Activated CD8-positive, alpha-beta T cell treated with anti-CD3 and anti-CD28 coated beads for 36 hours (primary cell): ENCODE measurements around the gene TNPO2. TPM values are rescaled to one million over a fixed set of nuclear protein-coding genes. Genes with fewer than 3 reads are reported as not detected.

Experiments
- ATAC-seq: fragments of 200-7000 bp; cut with Tn5 transposase; one replicate; pipeline ENCODE4 v1.10.0; 2021; ENCODE audit warnings: mild to moderate bottlenecking, moderate library complexity
- CTCF ChIA-PET: fragments of 350-600 bp; sonication (Branson Sonifier 250); formaldehyde crosslinking; loops from one replicate; lab custom pipeline; 2021; ENCODE audit warnings: antibody characterized with exemption; lab: Charles Lee
- POLR2A ChIA-PET: fragments of 350-600 bp; sonication (Branson Sonifier 250); formaldehyde crosslinking; loops from one replicate; lab custom pipeline; 2021; ENCODE audit warnings: antibody characterized with exemption; lab: Charles Lee
- DNase-seq: peaks from one replicate; pipeline ENCODE4 v3.0.0-alpha.2; 2020
- H3K27ac Mint-ChIP-seq: one replicate; pipeline ENCODE4 v1.8.0; 2021; ENCODE audit warnings: mild to moderate bottlenecking, mixed read lengths
- H3K27me3 Mint-ChIP-seq: one replicate; pipeline ENCODE4 v1.8.0; 2021; ENCODE audit warnings: mixed read lengths
- H3K36me3 Mint-ChIP-seq: one replicate; pipeline ENCODE4 v1.8.0; 2021; ENCODE audit warnings: low read depth, mixed read lengths
- H3K4me1 Mint-ChIP-seq: one replicate; pipeline ENCODE4 v1.8.0; 2021; ENCODE audit warnings: low read depth, mixed read lengths
- H3K4me3 Mint-ChIP-seq: one replicate; pipeline ENCODE4 v1.8.0; 2021; ENCODE audit warnings: mild to moderate bottlenecking, moderate library complexity, mixed read lengths
- H3K9me3 Mint-ChIP-seq: one replicate; pipeline ENCODE4 v1.8.0; 2021; ENCODE audit warnings: mixed read lengths
- CTCF ChIP-seq: fragments of 200-600 bp; IDR thresholded peaks from one replicate; pipeline ENCODE4 v1.8.0; 2022; ENCODE audit warnings: antibody characterized with exemption, mild to moderate bottlenecking
- intact Hi-C: fragments of 100-400 bp; cut with micrococcal nuclease; formaldehyde crosslinking; loops from one replicate; pipeline ENCODE4 v1.10.0; 2022
- total RNA-seq, 2 experiments: library from RNA; stranded (reverse); gene quantifications; one replicate each; pipeline ENCODE4 v1.2.3, GENCODE V29; 2021

Gene TNPO2
- total RNA-seq, 2 experiments from 2014 or later: 90.7 to 94.5 TPM

- ChIA-PET POLR2A (interaction anchor here (2.4 to 5.3 kb wide), 3 partner anchors 9 to 18 kb away, joined by 14 to 38 read pairs (median 35); partner anchors contain the start of genes DHPS and GNG14), CTCF (interaction anchor here (0.7 kb wide), 1 partner anchor 153 kb away, joined by 3 read pairs; no protein-coding TSS in a partner anchor)
- intact Hi-C loops: no loop called here
- Mint-ChIP-seq H3K4me3 (peak overlapping the region; percentile 79), H3K9me3 (no peaks in the 10 kb centered on the region), H3K27me3 (no peaks in the 10 kb centered on the region), H3K27ac (no peak overlapping the region), H3K36me3 (peaks cover 9% of the 10 kb centered on the region), H3K4me1 (peaks cover 13% of the 10 kb centered on the region)
- no peak for TF ChIP-seq CTCF
- DNase-seq: no peak
- ATAC-seq: no peak
These were observed 29.1 kb downstream of the TNPO2 start for GRCh38 chr19:12694641-12695040.

DNA sequence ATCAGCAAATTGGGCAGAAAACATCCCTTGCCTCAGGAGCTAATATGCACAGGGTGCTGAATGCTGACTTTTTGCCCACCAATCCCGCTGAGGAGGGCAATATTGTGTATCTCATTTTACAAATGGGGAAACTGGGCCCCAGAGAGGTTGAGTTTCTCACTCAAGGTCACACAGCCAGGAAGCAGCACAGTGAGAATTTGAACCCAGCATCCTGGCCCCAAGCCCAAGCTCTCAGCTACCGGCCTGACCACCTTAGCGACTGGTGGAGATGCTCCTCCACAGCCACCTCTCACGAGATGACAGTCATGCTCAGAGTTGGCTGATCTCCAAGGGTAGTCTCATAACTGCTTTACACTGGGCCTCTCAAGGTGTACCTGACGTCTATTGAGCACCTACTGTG, 30.8 kb downstream of the TNPO2 start:
- Mint-ChIP-seq H3K4me1 (peaks cover 8% of the 10 kb centered on the region), H3K4me3 (no peak overlapping the region), H3K27me3 (no peaks in the 10 kb centered on the region), H3K27ac (no peak overlapping the region), H3K36me3 (peaks cover 7% of the 10 kb centered on the region), H3K9me3 (no peaks in the 10 kb centered on the region)
- no peak for DNase-seq
- no peak for ATAC-seq
- ChIA-PET CTCF (interaction anchor here (1.7 kb wide), 1 partner anchor 16 kb away, joined by 5 read pairs; no protein-coding TSS in a partner anchor), POLR2A (no interaction called here)
- intact Hi-C loops: no loop called here
- no peak for TF ChIP-seq CTCF

- Mint-ChIP-seq H3K4me1 (no peaks in the 10 kb centered on the region), H3K9me3 (no peaks in the 10 kb centered on the region), H3K4me3 (no peak overlapping the region), H3K27me3 (no peaks in the 10 kb centered on the region), H3K36me3 (peaks cover 5% of the 10 kb centered on the region), H3K27ac (no peak overlapping the region)
- ChIA-PET POLR2A (interaction anchor here (1.0 to 1.5 kb wide), 2 partner anchors 24 to 33 kb away, joined by 3 to 4 read pairs; no protein-coding TSS in a partner anchor), CTCF (interaction anchor here (1.2 to 1.5 kb wide), 2 partner anchors 68 to 107 kb away, joined by 3 read pairs; no protein-coding TSS in a partner anchor)
- intact Hi-C loops: no loop called here
- no peak for TF ChIP-seq CTCF
- ATAC-seq: no peak
- DNase-seq: no peak
These were observed 34.0 kb downstream of the TNPO2 start for GRCh38 chr19:12689581-12690216.

DNA sequence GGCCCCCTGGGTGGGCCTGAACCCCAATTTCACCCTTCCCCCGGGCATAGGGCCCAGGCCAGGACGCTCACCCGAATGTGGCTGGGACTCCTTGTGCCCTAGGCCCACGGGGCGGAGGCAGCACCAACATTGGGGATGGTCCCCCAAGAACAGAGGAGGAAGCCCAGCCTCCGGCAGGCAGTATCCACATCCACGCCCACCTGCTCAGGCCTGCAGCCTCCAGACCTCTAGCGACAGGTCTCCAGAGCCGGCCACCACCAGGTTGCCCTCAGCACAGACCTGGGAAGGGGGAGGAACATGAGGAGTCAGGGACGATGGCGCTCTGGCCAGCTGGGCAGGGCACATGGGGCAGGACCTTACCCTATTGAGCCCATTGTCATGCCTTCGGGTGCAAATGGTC, 34.7 kb downstream of the TNPO2 start:
- no peak overlapping the region for H3K4me3 Mint-ChIP-seq
- intact Hi-C loops: no loop called here
- ChIA-PET POLR2A (no interaction called here), CTCF (interaction anchor here (1.5 kb wide), 1 partner anchor 68 kb away, joined by 3 read pairs; no protein-coding TSS in a partner anchor)
- no peak for TF ChIP-seq CTCF
- no peaks in the 10 kb centered on the region for H3K4me1 Mint-ChIP-seq
- no peaks in the 10 kb centered on the region for H3K9me3 Mint-ChIP-seq
- DNase-seq: no peak
- H3K27ac Mint-ChIP-seq: no peak overlapping the region
- ATAC-seq: no peak
- H3K27me3 Mint-ChIP-seq: no peaks in the 10 kb centered on the region
- H3K36me3 Mint-ChIP-seq: peaks cover 5% of the 10 kb centered on the region

DNA sequence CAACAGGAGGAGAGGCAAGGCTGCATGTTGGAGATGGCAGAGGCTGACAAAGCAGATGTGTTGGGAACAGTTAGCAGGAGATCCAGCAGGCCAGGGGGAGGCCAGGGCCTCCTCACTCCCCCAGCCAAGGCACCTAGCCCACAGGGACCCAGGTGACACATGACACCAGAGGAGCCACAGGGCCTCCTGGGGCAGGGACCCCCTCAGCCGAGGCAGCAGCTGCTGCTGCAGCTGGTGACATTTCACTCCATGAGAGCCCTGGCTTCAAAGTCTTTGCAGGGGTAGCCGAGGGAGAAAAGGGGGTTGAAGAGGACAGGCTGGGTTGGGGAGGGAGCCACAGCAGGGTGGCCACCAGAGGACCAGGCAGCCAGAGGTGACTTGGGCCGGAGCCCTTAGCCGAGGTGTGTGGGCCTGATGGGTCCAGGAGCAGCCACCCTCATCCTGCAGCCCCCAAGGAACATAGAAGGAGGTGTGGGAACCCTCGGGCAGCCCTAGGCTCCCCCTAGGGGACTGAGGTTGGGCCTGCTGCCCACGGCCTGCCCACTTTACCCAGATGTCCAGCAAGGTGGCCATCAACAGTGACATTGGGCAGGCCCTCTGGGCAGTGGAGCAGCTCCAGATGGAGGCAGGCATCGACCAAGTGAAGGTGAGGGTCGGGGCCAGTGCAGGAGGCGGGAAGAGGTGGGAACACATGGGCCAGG, 36.1 kb downstream of the TNPO2 start, which contains the start of gene GNG14:
Gene GNG14 (plus strand): TSS at position 503 of the 701 bp plus-strand sequence. CDS start 51 bp downstream, at position 554.
- no peak for ATAC-seq
- DNase-seq: no peak
- Mint-ChIP-seq H3K4me3 (no peak within 1 kb of the TSS), H3K9me3 (no peaks in the 10 kb centered on the region), H3K27ac (no peak within 1 kb of the TSS), H3K27me3 (no peaks in the 10 kb centered on the region), H3K4me1 (no peaks in the 10 kb centered on the region), H3K36me3 (peaks cover 5% of the 10 kb centered on the region)
- POLR2A ChIA-PET: interaction anchor here (5.3 kb wide), 1 partner anchor 8 kb away, joined by 35 read pairs; the partner anchor contains the start of gene FBXW9
- CTCF ChIA-PET: no interaction called here
- intact Hi-C loops: no loop called here
- no peak for TF ChIP-seq CTCF
